Stimulated activated naive CD4-positive, alpha-beta T cell (primary cell): ENCODE data around the gene KANTR.
"Not testable (repeated sequence)": the region's sequence is repeated elsewhere in the genome, so short reads cannot be mapped to it uniquely, and the experiment has no call there.

ENCODE experiments used
- DNase-seq, 6 experiments: peaks; one replicate each; lab custom pipeline; 2025; lab: John Stamatoyannopoulos, UW

KANTR gene

GRCh38 chrX:53128097-53128749 lies 34.3 kb downstream of the KANTR start:
- no peak for DNase-seq

GRCh38 chrX:53133400-53133799 lies 39.5 kb downstream of the KANTR start:
- DNase-seq, result no peak

- DNase-seq, result no peak
Observed at GRCh38 chrX:53135581-53135980, 41.6 kb downstream of the KANTR start.

GRCh38 chrX:53153581-53153980 lies 59.6 kb downstream of the KANTR start:
- DNase-seq, result no peak

GRCh38 chrX:53155512-53156206 lies 61.7 kb downstream of the KANTR start:
- no peak for DNase-seq

- no peak for DNase-seq
Observed at GRCh38 chrX:53156207-53156596, 62.3 kb downstream of the KANTR start.

- no peak for DNase-seq
Observed at GRCh38 chrX:53159184-53159583, 65.2 kb downstream of the KANTR start.

- DNase-seq, result no peak
Observed at GRCh38 chrX:53160297-53160983, 66.5 kb downstream of the KANTR start.

GRCh38 chrX:53163436-53163835 lies 69.5 kb downstream of the KANTR start:
- DNase-seq, result no peak

GRCh38 chrX:53164566-53164965 lies 70.6 kb downstream of the KANTR start:
- DNase-seq, result not testable (repeated sequence)

- no peak for DNase-seq
Observed at GRCh38 chrX:53166103-53166502, 72.2 kb downstream of the KANTR start.

- no peak for DNase-seq
Observed at GRCh38 chrX:53171356-53171755, 77.4 kb downstream of the KANTR start.
